Neural progenitor cell (in vitro differentiated cells): ENCODE results near the gene KRT7. TPM values are rescaled to one million over a fixed set of nuclear protein-coding genes. Genes with fewer than 3 reads are reported as not detected.

Source experiments
- DNase-seq: peaks from one replicate; pipeline ENCODE4 v3.0.0-alpha.2; 2016; ENCODE audit warnings: low spot score
- H2AFZ ChIP-seq: fragments of 200-600 bp; sonication (generic); replicated peaks from 2 replicates; pipeline ENCODE4 v1.6.1; 2016; ENCODE audit warnings: antibody characterized with exemption
- H3F3A ChIP-seq: fragments of 200-600 bp; sonication (generic); 2 replicates; pipeline ENCODE4 v1.6.1; 2016; ENCODE audit warnings: antibody characterized with exemption, low read depth
- H3K27ac ChIP-seq: fragments of 200-600 bp; sonication (generic); 2 replicates; pipeline ENCODE4 v1.5.1; 2016; ENCODE audit warnings: mild to moderate bottlenecking
- H3K27me3 ChIP-seq: fragments of 200-600 bp; sonication (generic); 2 replicates; pipeline ENCODE4 v1.6.1; 2016; ENCODE audit warnings: mild to moderate bottlenecking, moderate library complexity
- H3K36me3 ChIP-seq: fragments of 200-600 bp; sonication (generic); 2 replicates; pipeline ENCODE4 v1.5.1; 2016
- H3K4me1 ChIP-seq: fragments of 200-600 bp; sonication (generic); 2 replicates; pipeline ENCODE4 v1.6.1; 2016; ENCODE audit warnings: mixed run types
- H3K4me2 ChIP-seq: fragments of 200-600 bp; sonication (generic); 2 replicates; pipeline ENCODE4 v1.6.1; 2016
- H3K4me3 ChIP-seq: fragments of 200-600 bp; sonication (generic); 2 replicates; pipeline ENCODE4 v1.5.1; 2016
- H3K79me2 ChIP-seq: fragments of 200-600 bp; sonication (generic); 2 replicates; pipeline ENCODE4 v1.6.1; 2016; ENCODE audit warnings: low read depth
- H3K9ac ChIP-seq: fragments of 200-600 bp; sonication (generic); 2 replicates; pipeline ENCODE4 v1.6.1; 2016
- H3K9me3 ChIP-seq: fragments of 200-600 bp; sonication (generic); 2 replicates; pipeline ENCODE4 v1.5.1; 2016; ENCODE audit warnings: low read depth
- H4K20me1 ChIP-seq: fragments of 200-600 bp; sonication (generic); 2 replicates; pipeline ENCODE4 v1.6.1; 2016; ENCODE audit warnings: low read depth
- H3K27ac Mint-ChIP-seq: 3 replicates; pipeline ENCODE4 v1.8.0; 2021; ENCODE audit warnings: mixed read lengths
- H3K27me3 Mint-ChIP-seq: 2 replicates; pipeline ENCODE4 v1.8.0; 2022; ENCODE audit warnings: low read depth, mild to moderate bottlenecking, inconsistent platforms, moderate library complexity, mixed read lengths; ENCODE audit not compliant: insufficient read depth
- H3K36me3 Mint-ChIP-seq: 3 replicates; pipeline ENCODE4 v1.8.0; 2021; ENCODE audit warnings: mixed read lengths
- H3K4me1 Mint-ChIP-seq: 3 replicates; pipeline ENCODE4 v1.8.0; 2021; ENCODE audit warnings: mixed read lengths
- H3K4me3 Mint-ChIP-seq: 3 replicates; pipeline ENCODE4 v1.8.0; 2021; ENCODE audit warnings: mild to moderate bottlenecking, moderate library complexity, mixed read lengths
- H3K9me3 Mint-ChIP-seq: 3 replicates; pipeline ENCODE4 v1.8.0; 2020; ENCODE audit warnings: mixed read lengths
- EZH2 ChIP-seq: fragments of 200-600 bp; sonication (generic); IDR thresholded peaks from 2 replicates; pipeline ENCODE4 v1.6.1; 2017; ENCODE audit warnings: antibody characterized with exemption, mild to moderate bottlenecking, moderate library complexity
- EZH2phosphoT487 ChIP-seq: fragments of 200-600 bp; sonication (generic); IDR thresholded peaks from 2 replicates; pipeline ENCODE4 v1.6.1; 2017; ENCODE audit warnings: antibody characterized with exemption
- total RNA-seq: library from RNA; depleted of rRNA; stranded (reverse); fragments of >200 nt; gene quantifications from 2 replicates; pipeline ENCODE4 v1.2.3, GENCODE V29; 2015; ENCODE audit warnings: low replicate concordance
- TF ChIP-seq, protein P1 (sequence below): fragments of 200-600 bp; sonication (generic); IDR thresholded peaks from 2 replicates; pipeline ENCODE4 v1.5.1; 2017; ENCODE audit warnings: antibody characterized with exemption, mild to moderate bottlenecking

KRT7 gene
- total RNA-seq, 1 donor from 2014 or later, result not detected

DNA sequence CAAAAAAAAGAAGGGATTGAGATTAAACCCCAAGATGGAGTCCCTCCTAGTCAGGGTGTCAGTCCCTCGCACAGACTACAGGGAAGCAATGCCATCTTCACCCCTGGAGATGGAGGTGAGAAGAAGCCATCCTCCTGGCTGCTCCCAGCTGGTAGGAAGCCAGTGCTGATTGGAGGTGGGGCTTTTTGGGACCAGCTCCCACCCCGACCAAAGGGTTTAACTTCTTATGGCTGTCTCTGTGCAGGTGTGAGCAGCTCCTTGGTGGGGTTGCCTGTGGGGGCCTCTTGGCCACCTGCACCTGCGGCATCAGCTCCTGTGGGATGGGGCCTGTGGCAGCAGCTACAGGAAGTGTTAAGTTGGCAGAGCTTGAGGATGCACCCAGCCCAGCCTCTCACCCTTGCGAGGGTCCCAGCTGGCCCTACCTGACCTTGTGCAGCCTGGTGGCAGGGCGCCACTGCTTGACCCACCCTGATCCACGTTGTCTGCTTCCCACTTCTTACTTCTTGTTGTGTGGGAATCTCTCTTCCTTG lies 37.6 kb downstream of the KRT7 start:
- H3K27ac ChIP-seq, result no peak overlapping the region
- H2AFZ ChIP-seq, result no peak overlapping the region
- no peaks in the 10 kb centered on the region for H3K4me1 ChIP-seq
- no peaks in the 10 kb centered on the region for H4K20me1 ChIP-seq
- Mint-ChIP-seq H3K4me3 (no peak overlapping the region), H3K9me3 (no peaks in the 10 kb centered on the region), H3K36me3 (no peaks in the 10 kb centered on the region), H3K4me1 (peaks cover 2% of the 10 kb centered on the region), H3K27ac (no peak overlapping the region), H3K27me3 (peaks cover 8% of the 10 kb centered on the region)
- TF ChIP-seq, protein P1, sequence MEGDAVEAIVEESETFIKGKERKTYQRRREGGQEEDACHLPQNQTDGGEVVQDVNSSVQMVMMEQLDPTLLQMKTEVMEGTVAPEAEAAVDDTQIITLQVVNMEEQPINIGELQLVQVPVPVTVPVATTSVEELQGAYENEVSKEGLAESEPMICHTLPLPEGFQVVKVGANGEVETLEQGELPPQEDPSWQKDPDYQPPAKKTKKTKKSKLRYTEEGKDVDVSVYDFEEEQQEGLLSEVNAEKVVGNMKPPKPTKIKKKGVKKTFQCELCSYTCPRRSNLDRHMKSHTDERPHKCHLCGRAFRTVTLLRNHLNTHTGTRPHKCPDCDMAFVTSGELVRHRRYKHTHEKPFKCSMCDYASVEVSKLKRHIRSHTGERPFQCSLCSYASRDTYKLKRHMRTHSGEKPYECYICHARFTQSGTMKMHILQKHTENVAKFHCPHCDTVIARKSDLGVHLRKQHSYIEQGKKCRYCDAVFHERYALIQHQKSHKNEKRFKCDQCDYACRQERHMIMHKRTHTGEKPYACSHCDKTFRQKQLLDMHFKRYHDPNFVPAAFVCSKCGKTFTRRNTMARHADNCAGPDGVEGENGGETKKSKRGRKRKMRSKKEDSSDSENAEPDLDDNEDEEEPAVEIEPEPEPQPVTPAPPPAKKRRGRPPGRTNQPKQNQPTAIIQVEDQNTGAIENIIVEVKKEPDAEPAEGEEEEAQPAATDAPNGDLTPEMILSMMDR, result no peak
- TF ChIP-seq EZH2phosphoT487 (no peak), EZH2 (no peak)
- no peak overlapping the region for H3K4me3 ChIP-seq
- H3K9ac ChIP-seq, result no peak overlapping the region
- no peaks in the 10 kb centered on the region for H3F3A ChIP-seq
- no peak for DNase-seq
- peaks cover 27% of the 10 kb centered on the region for H3K27me3 ChIP-seq
- no peaks in the 10 kb centered on the region for H3K36me3 ChIP-seq
- no peaks in the 10 kb centered on the region for H3K79me2 ChIP-seq
- H3K4me2 ChIP-seq, result no peak overlapping the region
- no peaks in the 10 kb centered on the region for H3K9me3 ChIP-seq

DNA sequence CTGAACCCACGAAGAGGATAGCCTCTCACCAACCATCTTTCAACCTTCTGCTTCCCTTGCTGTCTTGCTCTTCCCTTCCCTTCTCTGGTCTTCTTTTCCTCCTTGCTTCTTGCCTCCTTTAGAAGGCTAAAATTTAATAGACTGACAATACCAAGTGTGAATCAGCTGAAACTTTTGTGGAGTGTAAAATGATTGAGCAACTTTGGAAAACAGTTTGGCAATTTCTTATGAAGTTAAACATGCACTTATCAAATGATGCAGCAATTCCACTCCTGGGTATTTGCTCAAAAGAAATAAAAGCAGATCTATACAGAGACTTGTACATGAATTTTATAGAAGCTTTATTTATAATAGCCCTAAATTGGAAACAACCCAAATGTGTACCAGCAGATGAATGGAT lies 38.1 kb downstream of the KRT7 start:
- Mint-ChIP-seq H3K27ac (no peak overlapping the region), H3K4me1 (peaks cover 2% of the 10 kb centered on the region), H3K9me3 (no peaks in the 10 kb centered on the region), H3K4me3 (no peak overlapping the region), H3K27me3 (peaks cover 8% of the 10 kb centered on the region), H3K36me3 (no peaks in the 10 kb centered on the region)
- Histone ChIP-seq H3K9me3 (no peaks in the 10 kb centered on the region), H3K4me2 (no peak overlapping the region), H3K4me3 (no peak overlapping the region), H3K9ac (no peak overlapping the region), H3K4me1 (no peaks in the 10 kb centered on the region), H2AFZ (no peak overlapping the region), H3K79me2 (no peaks in the 10 kb centered on the region), H3K27ac (no peak overlapping the region), H3K36me3 (no peaks in the 10 kb centered on the region), H3K27me3 (peaks cover 27% of the 10 kb centered on the region), H3F3A (no peaks in the 10 kb centered on the region), H4K20me1 (no peaks in the 10 kb centered on the region)
- DNase-seq, result no peak
- TF ChIP-seq, protein P1, result no peak
- TF ChIP-seq EZH2, result no peak
- TF ChIP-seq EZH2phosphoT487, result no peak

DNA sequence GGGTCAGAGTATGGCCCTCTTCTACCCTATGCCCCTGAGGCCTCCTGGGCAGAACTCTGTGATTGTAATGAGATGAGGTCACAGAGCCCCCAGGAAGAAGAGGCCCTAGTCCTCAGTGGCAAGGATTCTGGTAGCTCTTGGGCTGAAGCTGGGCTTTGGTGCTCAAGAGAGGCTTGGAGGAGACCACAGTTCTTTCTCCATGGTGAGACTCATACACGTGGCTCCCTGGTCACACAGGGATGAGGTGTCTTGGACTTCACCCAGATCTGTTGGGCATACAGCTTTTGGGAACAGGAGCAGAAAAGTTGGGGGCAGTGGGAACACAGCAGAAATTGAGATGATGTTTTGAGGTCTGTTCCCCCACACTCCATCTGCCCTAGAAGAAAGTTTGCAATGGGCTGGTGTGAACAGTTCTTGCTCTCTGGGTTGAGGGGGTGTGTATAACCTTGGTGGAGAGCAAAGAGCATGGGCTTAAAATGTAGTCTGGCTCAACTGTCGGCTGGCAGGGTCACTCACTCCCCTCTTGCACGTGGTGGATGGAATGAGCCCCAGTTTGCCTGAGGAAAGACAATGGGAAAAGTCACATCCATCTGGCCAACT lies 41.6 kb downstream of the KRT7 start, which contains the start of gene KRT86:
KRT86 (plus strand) TSS at position 125 of the 600 bp plus-strand sequence. CDS start 27,272 bp downstream, outside the sequence.
- Histone ChIP-seq H3K4me1 (peaks cover 5% of the 10 kb centered on the region), H3K36me3 (no peaks in the 10 kb centered on the region), H3K9ac (no peak within 1 kb of the TSS), H3K4me2 (no peak within 1 kb of the TSS), H3K79me2 (no peaks in the 10 kb centered on the region), H3K27me3 (peaks cover 46% of the 10 kb centered on the region), H3K9me3 (no peaks in the 10 kb centered on the region), H2AFZ (no peak within 1 kb of the TSS), H3K4me3 (no peak within 1 kb of the TSS), H3F3A (no peaks in the 10 kb centered on the region), H4K20me1 (no peaks in the 10 kb centered on the region), H3K27ac (no peak within 1 kb of the TSS)
- Mint-ChIP-seq H3K36me3 (no peaks in the 10 kb centered on the region), H3K4me3 (no peak within 1 kb of the TSS), H3K27ac (no peak within 1 kb of the TSS), H3K4me1 (peaks cover 15% of the 10 kb centered on the region), H3K9me3 (no peaks in the 10 kb centered on the region), H3K27me3 (peaks cover 5% of the 10 kb centered on the region)
- TF ChIP-seq, protein P1, result no peak
- DNase-seq, result no peak
